ENCODE results near the gene MAP7D1.

The MAP7D1 gene

DNA sequence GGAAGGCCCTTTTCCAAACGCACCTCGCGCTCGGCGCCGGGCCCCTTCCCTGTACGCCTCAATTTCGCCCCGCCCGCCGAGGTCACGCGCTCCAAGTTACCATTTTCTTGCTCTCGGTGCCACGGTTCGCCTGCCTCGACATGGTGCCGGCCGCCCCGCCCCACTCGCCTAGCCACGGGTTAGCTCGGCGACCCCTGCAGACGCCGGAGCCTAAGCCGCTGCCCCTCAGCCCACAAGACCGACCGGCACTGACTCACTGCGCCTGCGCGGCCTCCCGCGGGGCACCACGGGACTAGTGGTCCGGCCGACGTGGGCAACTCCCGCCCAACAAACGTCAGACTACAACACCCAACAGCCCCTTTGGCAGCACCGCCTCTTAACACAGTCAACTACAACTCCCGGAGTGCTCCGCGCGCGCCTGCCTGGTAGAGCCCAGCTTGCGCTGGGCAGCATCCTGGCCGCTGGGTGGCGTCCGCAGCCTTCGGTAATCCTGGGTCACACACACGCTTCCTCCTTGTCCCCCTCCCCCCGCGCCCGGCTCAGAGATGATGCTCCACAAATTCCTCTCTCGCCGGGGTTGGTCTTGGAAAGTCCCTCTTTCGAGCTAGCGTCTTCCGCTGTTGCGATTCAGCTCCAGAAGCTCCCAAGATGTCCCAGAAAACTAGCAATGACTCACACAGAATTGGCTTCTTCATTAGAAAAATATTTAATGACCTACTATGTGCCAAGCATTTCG, 6.6 kb upstream of the MAP7D1 start, which contains the start of gene TRAPPC3:
Gene TRAPPC3 (minus strand): TSS at position 250 of the 736 bp plus-strand sequence. CDS start 108 bp downstream, at position 142.
- peak within 1 kb of the TSS; percentile 82 for H3K4me3 ChIP-seq (ENCODE audit: low read depth, low read length)
- DNase-seq (ENCODE audit: low read depth, low spot score), result peak; percentile 100
- TF ChIP-seq, protein P1, sequence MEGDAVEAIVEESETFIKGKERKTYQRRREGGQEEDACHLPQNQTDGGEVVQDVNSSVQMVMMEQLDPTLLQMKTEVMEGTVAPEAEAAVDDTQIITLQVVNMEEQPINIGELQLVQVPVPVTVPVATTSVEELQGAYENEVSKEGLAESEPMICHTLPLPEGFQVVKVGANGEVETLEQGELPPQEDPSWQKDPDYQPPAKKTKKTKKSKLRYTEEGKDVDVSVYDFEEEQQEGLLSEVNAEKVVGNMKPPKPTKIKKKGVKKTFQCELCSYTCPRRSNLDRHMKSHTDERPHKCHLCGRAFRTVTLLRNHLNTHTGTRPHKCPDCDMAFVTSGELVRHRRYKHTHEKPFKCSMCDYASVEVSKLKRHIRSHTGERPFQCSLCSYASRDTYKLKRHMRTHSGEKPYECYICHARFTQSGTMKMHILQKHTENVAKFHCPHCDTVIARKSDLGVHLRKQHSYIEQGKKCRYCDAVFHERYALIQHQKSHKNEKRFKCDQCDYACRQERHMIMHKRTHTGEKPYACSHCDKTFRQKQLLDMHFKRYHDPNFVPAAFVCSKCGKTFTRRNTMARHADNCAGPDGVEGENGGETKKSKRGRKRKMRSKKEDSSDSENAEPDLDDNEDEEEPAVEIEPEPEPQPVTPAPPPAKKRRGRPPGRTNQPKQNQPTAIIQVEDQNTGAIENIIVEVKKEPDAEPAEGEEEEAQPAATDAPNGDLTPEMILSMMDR (IDR thresholded peaks at IDR 0.05; ENCODE audit: low read depth, low read length), result peak; percentile 96
- in situ Hi-C loops (cut with HindIII; ENCODE audit: low sequenced_read_pairs), result loop anchor here (25.0 kb wide), 2 partner anchors 138 to 263 kb away; no protein-coding TSS in a partner anchor

DNA sequence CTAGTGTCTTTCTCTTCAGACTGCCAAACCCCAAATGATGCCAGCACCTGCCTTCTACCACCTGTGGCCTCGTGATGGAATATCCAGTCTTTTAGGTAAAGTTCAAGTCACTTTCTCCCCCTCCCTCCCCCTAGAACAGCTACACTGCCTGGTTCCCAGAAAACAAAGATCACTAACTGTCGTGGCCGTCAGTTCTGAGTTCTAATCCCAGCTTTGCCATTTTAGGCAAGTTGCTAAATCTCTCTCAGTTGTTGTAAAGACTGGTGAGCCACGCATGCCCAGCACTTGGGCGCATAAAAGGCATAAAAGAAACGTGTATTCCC, 6.0 kb upstream of the MAP7D1 start:
- no peak for DNase-seq (ENCODE audit: low read depth, low spot score)
- no peak overlapping the region for H3K4me3 ChIP-seq (ENCODE audit: low read depth, low read length)
- in situ Hi-C loops (cut with HindIII; ENCODE audit: low sequenced_read_pairs), result loop anchor here (25.0 kb wide), 2 partner anchors 137 to 262 kb away; no protein-coding TSS in a partner anchor
- TF ChIP-seq, protein P1 (IDR thresholded peaks at IDR 0.05; ENCODE audit: low read depth, low read length), result no peak

DNA sequence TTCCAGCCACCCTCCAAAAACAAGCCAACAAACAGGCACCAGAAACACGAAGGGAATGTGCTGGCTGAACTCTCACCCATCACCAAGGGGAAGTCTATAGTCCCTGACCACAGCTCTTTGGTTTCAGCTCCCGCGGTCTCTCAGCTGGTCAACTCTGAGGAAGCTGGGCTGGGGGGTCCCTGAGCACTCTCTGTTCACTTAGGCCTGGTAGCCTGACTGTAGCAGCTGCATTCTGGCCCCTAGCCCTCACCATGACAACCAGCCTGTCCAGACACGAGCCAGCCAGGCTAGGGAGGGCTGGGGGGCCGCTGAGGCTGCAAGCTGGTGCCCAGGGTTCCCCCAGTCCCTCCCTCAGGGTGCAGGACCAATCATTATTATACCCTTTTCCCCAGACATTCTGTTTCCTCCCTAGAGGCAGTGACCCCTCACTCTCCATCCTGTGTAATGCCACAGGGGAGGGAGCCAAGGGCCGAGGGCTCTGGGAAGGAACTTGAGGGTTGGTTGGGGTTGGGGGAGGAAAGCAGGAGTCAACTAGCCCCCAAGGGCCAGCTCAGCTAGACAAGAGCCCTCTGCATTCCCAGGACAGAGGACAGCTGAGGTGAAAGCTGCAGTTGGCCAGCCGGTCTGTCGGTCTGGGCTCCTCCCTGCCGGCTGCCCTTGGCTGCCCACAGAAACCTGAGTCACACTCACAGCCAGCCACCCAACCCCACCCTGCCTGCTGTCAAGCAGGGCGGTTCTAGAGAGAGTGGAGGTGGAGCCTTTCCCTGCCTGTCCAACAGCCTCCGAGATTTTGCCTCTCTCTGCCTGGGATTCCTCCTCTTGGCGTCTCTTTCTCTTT, 5.4 kb upstream of the MAP7D1 start:
- no peak overlapping the region for H3K4me3 ChIP-seq (ENCODE audit: low read depth, low read length)
- in situ Hi-C loops (cut with HindIII; ENCODE audit: low sequenced_read_pairs), result no loop called here
- peak; percentile 97 for DNase-seq (ENCODE audit: low read depth, low spot score)
- TF ChIP-seq, protein P1 (IDR thresholded peaks at IDR 0.05; ENCODE audit: low read depth, low read length), result no peak

DNA sequence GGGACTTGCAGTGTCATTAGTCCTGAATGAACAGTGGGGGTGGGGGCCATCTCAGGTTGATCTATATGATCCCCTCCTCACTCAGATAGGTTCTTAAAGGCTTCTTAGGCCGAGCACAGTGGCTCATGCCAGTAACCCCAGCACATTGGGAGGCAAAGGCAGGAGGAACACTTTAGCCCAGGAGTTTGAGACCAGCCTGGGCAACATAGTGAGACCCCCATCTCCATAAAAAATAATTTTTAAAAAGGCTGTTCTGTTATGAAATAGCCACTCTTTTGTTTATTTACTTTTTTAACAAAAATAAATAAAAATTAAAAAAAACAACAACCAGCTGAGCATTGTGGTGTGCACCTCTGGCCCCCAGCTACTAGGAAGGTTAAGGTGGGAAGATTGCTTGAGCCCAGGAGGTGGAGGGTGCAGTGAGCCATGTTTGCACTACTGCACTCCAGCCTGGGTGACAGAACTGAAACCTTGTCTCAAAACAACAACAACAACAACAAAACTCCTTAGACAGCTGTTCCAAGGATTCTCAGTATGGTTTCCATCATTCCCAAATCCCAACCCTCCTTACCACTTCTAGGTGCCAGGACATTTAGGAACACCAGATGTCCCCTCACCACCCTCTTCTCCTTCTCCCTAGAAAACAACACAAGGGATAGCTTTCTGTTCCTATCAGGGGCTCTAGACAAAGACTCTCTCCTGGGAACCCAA, 4.7 kb upstream of the MAP7D1 start:
- in situ Hi-C loops (cut with HindIII; ENCODE audit: low sequenced_read_pairs), result no loop called here
- no peak for DNase-seq (ENCODE audit: low read depth, low spot score)
- H3K4me3 ChIP-seq (ENCODE audit: low read depth, low read length), result no peak overlapping the region
- TF ChIP-seq, protein P1 (IDR thresholded peaks at IDR 0.05; ENCODE audit: low read depth, low read length), result no peak

DNA sequence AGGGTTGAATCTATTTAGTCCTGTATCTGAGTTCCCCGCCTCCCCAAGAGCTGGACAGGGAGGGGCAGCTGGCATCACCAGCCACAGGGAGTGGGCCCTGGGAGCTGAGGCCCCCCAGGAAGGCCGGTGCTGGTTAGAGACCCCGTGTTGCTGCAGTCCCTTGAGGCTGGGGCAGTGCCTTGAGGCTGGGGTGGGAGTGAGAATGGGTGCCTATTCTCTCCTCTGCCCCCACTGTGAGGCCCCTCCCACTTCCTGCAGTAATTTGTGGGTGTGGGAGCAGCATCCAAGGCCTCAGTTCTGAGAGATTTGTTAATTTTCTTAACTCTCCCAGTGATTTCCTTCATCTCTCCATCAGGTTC, 4.1 kb upstream of the MAP7D1 start:
- TF ChIP-seq, protein P1 (IDR thresholded peaks at IDR 0.05; ENCODE audit: low read depth, low read length), result no peak

DNA sequence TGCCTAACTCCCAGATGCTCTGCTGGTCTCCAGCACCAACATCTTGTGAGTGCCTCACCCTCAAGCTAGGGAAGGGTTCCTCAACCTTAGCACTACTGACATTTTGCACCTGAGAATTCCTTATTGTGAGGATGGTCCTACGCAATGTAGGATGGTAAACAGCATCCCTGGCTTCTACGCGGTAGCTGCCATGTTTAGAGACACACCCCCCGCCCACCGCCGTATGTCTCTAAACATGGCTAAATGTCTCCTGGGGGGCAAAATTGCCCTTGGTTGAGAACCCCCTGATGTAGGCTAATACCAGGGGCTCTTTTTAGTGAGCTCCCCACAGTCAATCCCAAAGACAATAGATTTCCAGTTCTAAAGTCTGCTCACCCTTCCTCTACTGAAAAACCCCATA, 2.5 kb upstream of the MAP7D1 start:
- in situ Hi-C loops (cut with HindIII; ENCODE audit: low sequenced_read_pairs), result no loop called here
- no peak for DNase-seq (ENCODE audit: low read depth, low spot score)
- TF ChIP-seq, protein P1 (IDR thresholded peaks at IDR 0.05; ENCODE audit: low read depth, low read length), result no peak
- no peak overlapping the region for H3K4me3 ChIP-seq (ENCODE audit: low read depth, low read length)

More for the DNA sequence above, 4.1 kb upstream of the MAP7D1 start:
- in situ Hi-C loops (cut with HindIII; ENCODE audit: low sequenced_read_pairs), result no loop called here
- no peak for DNase-seq (ENCODE audit: low read depth, low spot score)
- H3K4me3 ChIP-seq (ENCODE audit: low read depth, low read length), result no peak overlapping the region
